Gastrocnemius medialis (tissue), 4 donors: ENCODE data around the gene SEMA3E.

ENCODE experiments used
- CTCF ChIP-seq, 5 experiments: fragments of 450-650 bp in 3 of 5; fragments of 200-600 bp in 2 of 5; sonication (generic) in 2 of 5; IDR thresholded peaks in 4 of 5; conservative IDR thresholded peaks in 1 of 5; 1 replicate in 4 of 5; 2 replicates in 1 of 5; pipeline ENCODE4 v1.5.1; 2016 to 2019; ENCODE audit warnings: antibody characterized with exemption in 5 of 5, mild to moderate bottlenecking in 3 of 5, moderate library complexity in 3 of 5
- POLR2A ChIP-seq, 2 donors: fragments of 450-650 bp; IDR thresholded peaks; one replicate each; pipeline ENCODE4 v1.6.1; 2017; ENCODE audit warnings: antibody characterized with exemption in 2 of 2, mild to moderate bottlenecking in 2 of 2, moderate library complexity in 2 of 2

DNA sequence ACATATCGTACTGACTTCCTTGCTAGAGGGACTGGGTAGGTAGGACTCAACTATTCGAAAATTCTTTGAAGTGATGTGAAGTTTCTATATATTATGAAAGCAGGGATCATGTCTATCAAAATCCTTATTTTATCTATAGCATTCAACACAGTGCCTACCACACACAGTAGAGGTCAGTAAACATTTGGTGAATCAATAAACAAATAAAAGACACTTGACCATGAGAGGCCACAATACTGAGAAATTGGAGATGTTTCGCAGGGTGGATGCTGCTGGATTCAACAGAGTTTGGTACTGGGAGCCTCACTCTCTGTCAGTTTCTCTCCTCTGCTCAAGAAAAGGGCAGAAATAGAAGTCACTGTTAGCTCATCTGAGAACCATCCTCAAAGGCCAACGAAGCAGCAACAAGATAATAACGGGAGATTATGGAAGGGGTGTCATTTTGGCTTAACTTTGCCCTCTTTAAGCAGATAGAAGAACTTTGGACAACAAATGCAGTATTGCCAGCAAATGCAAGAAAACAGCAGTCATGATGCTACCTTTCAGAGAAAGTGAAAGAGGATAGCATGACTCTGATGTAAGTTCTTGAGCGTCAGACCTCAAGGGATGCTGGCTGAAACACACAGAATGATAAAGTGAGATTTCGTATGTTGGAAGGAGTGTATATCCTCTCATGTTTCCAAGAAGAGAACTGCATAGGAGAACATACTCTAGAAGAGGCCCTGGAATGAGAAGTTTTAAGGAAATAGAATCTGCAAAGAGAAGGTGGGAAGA is 107.6 kb downstream of the SEMA3E start:
- TF ChIP-seq POLR2A (IDR thresholded peaks at IDR 0.05): no peak
- TF ChIP-seq CTCF (IDR thresholded peaks at IDR 0.05 in 4 of 5, conservative IDR thresholded peaks at IDR 0.05 in 1 of 5): no peak
